Measurements from ENCODE around the gene HS3ST4.

GRCh38 chr16:26178298-26178697, 486.5 kb downstream of the HS3ST4 start:
- TF ChIP-seq, protein P1, sequence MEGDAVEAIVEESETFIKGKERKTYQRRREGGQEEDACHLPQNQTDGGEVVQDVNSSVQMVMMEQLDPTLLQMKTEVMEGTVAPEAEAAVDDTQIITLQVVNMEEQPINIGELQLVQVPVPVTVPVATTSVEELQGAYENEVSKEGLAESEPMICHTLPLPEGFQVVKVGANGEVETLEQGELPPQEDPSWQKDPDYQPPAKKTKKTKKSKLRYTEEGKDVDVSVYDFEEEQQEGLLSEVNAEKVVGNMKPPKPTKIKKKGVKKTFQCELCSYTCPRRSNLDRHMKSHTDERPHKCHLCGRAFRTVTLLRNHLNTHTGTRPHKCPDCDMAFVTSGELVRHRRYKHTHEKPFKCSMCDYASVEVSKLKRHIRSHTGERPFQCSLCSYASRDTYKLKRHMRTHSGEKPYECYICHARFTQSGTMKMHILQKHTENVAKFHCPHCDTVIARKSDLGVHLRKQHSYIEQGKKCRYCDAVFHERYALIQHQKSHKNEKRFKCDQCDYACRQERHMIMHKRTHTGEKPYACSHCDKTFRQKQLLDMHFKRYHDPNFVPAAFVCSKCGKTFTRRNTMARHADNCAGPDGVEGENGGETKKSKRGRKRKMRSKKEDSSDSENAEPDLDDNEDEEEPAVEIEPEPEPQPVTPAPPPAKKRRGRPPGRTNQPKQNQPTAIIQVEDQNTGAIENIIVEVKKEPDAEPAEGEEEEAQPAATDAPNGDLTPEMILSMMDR (IDR thresholded peaks at IDR 0.05): no peak
- TF ChIP-seq EP300 (IDR thresholded peaks at IDR 0.05): no peak

All from tibial nerve (tissue), 4 donors.